Kidney tubule cell (primary cell): ENCODE measurements around the gene MORC1.
"Not testable (repeated sequence)": the region's sequence is repeated elsewhere in the genome, so short reads cannot be mapped to it uniquely, and the experiment has no call there.

Source experiments
- DNase-seq: peaks from one replicate; pipeline ENCODE4 v3.0.0-alpha.2; 2018; ENCODE audit warnings: low spot score

MORC1 gene

DNA sequence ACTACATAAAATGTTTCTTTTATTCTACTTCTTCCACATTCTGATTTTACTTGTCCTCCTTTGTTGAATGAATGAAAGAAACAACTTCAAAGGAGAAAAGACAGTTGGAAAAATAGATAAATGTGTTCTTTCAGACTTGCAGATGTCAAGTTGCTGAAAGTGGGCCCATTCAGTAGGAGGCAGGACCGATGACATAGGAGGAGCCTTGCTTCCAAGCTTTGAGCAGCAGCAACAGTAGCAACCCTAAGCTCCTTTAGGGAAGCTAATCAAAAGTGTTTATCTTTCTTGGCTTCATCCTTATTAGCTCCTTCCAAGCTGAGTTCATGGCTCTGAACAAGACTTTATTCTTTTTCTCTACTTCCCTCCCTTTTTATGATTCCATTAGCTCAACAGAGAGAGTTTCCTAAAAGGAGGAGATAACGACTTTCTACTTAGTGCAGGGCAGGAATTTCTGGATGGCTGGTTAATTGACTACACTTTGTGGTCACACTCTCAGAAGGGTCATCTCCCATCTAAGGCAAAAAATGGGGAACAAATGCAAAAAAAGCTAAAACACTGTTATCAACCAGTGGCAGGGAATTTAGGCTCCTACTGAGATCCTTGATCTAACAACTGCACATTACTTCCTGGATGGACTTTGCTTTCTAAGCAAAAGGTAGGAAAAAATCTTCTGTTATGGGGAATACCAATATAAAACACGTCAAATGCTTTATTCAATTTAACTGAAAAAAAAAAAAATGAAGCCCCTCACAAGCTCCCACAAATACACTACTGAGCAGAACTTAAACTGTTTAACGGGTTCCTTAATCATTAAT is 4.8 kb downstream of the MORC1 start:
- DNase-seq: no peak

- no peak for DNase-seq
Measured at GRCh38 chr3:109109574-109109973, 8.4 kb downstream of the MORC1 start.

DNA sequence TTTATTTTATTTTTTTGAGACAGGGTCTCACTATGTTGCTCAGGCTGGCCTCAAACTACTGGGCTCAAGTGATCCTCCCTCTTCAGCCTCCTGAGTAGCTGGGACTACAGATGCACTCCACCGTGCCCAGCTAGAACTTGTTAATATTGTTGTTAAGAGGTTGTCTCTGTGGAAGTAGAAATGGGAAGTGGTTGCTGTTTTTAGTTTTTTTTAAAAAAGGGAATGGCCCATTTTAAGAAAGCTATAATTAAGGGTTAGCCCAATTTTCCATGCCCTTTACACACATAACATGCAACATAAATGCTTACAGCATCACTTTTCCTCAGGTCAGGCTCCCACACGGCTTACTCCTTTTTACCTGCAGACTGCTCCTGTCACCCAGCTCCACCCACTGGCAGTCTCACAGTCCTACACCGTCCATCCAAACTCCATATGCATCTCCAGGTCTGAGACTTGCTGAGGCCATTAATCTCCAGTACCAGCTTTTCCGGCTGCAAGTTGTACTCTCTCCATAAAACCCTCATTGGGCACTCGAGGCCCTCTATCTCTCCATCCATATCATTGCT is 19.8 kb downstream of the MORC1 start:
- peak; percentile 40 for DNase-seq

GRCh38 chr3:109095166-109095565 is 22.8 kb downstream of the MORC1 start:
- no peak for DNase-seq

DNA sequence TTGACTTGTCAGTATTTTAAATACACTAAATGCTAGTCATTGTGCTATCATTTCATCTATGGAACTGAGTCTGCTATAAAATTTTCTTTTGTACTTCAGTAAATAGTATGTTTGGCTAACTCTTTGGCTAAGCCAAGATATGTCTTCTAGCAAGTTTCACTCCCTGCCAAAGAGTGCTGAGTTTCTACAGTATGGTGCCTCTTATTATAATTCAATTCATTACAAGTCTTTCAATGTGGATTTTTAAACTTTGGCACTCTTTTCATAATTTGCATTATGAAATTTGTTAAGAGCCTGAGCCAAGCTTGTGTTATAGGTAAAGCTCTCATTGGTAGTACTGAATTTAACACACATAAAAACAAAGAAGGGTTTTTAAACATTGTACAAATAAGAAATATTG is 24.4 kb downstream of the MORC1 start:
- no peak for DNase-seq

DNA sequence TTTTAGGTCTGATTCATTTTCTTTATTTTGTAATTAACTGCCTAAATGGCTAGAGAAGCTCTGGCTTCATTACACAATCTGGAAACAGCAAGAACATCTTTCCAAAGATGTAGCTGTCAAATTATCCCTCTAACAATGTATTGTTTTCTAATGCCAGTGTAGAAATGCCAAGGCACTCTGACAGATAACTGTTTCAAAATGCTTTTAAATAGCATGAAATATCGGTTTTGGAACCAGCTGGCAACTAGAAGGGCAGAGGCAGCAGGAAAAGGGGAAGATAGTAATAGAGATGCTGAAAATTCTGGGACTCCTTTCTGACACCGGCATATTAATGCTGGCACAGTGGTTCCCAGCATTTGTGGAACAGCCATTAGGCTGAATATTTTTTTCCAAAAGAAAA is 26.1 kb downstream of the MORC1 start:
- DNase-seq: no peak

GRCh38 chr3:109089265-109089664 is 28.7 kb downstream of the MORC1 start:
- DNase-seq: no peak

DNA sequence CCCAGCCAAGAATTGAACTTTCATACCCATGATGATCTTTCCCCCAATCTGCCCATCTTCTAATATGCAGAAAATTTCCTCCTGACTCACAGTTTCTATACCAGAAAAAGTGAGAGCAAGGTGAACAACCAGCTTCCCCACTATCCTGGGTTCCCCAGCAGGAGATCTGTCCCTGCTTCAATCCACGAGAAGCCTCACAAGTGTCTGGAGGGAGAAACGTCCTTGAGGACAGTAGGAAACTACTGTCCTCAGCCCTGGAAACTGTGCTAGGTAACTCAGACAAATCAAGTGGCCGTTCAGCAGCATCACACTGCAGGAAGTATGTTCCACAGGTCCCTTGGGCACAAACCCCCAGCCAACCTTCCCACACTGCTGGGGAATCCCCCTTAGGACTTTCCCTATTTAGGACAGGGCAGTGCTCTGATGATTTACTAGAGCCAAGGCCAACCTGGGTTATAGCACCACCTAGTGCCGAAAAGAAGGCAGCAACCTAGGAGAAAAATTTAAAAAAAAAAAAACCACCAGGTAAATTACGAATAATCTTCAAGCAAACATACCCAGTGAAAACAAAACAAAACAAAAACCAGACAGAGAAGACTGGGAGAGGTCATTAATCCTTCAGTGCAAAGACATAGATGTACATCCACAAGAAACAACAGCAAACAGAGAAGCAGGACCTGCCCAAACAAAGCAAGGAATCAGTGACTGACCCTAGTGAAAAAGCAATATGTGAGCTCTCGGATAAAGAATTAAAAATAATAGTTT is 36.0 kb downstream of the MORC1 start:
- DNase-seq: peak; percentile 93

- DNase-seq: not testable (repeated sequence)
Measured at GRCh38 chr3:109080090-109080489, 37.8 kb downstream of the MORC1 start.

DNA sequence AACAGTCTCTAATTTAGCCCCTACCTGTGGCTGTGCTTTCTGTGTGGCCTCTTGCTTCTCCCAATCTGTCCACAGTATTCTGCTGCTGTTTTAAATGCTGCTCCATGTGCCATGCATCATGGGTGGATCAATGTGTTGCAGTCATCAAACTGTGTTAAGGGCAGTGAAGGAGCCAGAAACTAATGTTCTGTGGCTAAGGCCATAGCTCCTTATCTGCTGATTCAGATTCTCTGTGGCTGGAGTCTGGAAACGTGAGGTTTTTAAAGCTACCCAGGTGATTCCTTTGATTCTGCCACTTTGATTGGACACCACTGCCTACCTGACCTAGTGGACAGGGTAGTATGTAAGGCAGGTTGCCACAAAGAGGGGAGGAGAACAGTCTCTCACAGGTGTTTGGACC is 44.8 kb downstream of the MORC1 start:
- DNase-seq: no peak

- DNase-seq: no peak
Measured at GRCh38 chr3:109072194-109072593, 45.7 kb downstream of the MORC1 start.

GRCh38 chr3:109071350-109072142 is 46.4 kb downstream of the MORC1 start:
- DNase-seq: peak; percentile 2

DNA sequence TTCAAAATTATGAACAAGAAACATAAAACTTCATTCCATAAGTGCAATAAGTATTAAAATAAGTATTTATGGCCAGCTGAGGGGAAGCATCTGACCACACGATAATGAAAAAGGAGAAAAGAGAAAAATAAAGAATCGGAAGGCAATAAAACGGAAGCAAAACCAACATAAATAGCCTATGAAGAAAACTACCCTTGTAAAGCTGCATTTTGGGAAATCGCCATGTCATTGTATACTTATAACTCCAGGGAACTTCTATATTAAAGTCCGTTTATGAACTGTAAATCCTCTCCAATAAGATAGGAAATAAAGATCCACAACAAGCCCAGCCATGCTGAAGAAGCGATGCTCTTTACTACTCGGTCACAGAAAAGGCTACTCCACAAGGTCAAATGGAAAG is 47.7 kb downstream of the MORC1 start:
- no peak for DNase-seq

- DNase-seq: no peak
Measured at GRCh38 chr3:109066864-109067263, 51.1 kb downstream of the MORC1 start.

GRCh38 chr3:109059264-109059663 is 58.7 kb downstream of the MORC1 start:
- DNase-seq: no peak

DNA sequence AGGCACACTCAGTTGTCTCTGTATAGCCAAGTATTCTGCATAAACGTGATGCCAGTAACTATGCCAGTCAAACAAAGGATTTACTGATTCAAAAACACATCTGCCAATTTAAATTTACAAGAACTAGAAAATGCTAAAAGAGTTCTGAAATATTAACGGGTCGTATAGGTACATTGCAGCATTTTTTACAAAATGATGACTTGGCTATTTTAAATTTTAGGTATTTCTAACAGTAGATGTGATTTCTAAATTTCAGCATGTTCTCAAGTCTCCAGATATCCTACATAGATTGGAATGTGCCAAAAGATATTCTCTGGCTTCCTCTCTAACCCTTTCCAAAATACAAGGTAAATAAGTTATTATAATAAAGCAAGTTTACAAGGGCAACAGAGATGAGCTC is 60.3 kb downstream of the MORC1 start:
- no peak for DNase-seq

DNA sequence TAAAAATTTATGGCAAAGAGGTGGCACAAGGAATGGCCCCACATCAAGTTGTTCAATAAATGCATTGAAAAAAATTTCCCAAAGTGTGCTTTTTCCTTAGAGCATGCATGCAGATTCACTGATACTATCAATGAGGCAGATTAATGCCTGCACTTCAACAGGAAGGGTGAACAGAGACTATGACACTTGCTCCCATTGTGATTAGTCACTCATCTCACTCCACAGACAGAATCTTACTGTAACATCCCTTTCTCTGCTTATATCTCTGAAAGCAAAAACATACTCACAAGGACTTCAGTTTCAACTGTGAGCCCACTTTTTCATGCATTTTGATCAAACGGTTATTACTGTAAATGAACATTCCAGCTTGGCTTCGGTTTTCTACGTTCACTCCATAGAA is 60.9 kb downstream of the MORC1 start:
- peak; percentile 4 for DNase-seq

- peak; percentile 39 for DNase-seq
Measured at GRCh38 chr3:109050591-109051167, 67.3 kb downstream of the MORC1 start.

DNA sequence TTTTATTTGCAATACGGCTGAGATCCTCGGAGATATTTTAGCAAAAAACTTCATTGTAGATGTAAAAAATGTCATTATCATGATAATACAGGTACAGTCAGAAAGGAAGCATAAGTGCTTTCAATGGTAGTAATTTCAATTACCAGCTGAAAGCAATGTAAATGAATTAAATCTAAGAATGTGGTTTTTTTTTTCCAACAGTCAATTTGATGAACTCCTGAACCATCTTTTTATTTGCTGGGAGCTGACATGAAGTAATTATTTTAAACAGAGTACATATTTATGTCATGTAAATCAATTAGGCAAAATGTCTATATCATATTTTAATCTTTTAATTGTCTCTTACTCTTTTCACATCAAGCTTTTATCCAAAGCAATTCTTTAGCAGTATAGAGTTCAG is 70.6 kb downstream of the MORC1 start:
- DNase-seq: no peak

DNA sequence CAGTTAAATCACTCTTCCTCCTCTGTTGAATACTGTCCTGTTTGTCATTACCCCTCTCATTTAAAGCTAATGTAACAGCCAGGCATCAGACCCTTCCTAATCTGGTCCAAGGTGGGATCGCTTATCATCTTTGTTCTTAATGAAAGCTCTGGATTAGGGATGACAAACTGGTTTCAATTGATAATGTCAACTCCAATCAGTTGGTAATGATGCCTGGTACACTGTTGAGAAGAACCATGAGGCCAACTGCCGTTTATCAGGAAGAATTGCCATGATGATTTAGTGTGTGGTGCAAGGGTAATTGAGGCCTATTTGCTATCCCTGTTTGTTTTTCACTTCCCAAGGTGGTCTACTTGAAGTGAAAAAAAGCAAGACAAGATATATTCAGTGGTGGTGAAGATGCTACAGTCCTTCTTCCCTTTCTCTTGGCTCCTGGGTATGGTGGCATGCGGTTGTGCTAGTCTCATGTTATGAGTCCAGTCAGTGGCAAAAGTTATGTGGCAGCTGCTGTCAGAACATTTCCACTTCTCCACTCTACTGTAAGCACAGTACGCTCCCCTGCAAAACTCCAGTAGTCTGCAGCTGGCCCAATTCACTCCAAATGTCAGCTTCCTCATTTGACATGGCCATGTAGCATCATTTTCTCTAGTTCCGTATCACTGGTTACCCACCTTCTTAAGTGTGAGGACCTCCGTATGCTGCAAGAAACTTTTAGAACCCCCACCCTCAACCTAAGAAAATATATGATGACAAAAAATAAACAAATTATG is 72.5 kb downstream of the MORC1 start:
- DNase-seq: no peak

- DNase-seq: no peak
Measured at GRCh38 chr3:109035082-109035481, 82.9 kb downstream of the MORC1 start.
